ENCODE results near the gene SEPSECS.

SEPSECS gene

GRCh38 chr4:25081866-25082471, 78.3 kb downstream of the SEPSECS start:
- DNase-seq (ENCODE audit: low read depth), result no peak

- DNase-seq (ENCODE audit: low read depth), result no peak
These were observed 79.7 kb downstream of the SEPSECS start for GRCh38 chr4:25080571-25080970.

- DNase-seq (ENCODE audit: low read depth), result no peak
These were observed 81.7 kb downstream of the SEPSECS start for GRCh38 chr4:25078523-25078922.

GRCh38 chr4:25076625-25077398, 83.4 kb downstream of the SEPSECS start:
- DNase-seq (ENCODE audit: low read depth), result no peak

GRCh38 chr4:25075851-25076250, 84.4 kb downstream of the SEPSECS start:
- no peak for DNase-seq (ENCODE audit: low read depth)

- no peak for DNase-seq (ENCODE audit: low read depth)
These were observed 85.1 kb downstream of the SEPSECS start for GRCh38 chr4:25075129-25075528.

- no peak for DNase-seq (ENCODE audit: low read depth)
These were observed 89.7 kb downstream of the SEPSECS start for GRCh38 chr4:25070545-25070944.

All from stimulated activated CD8-positive, alpha-beta memory T cell treated with anti-CD3 and anti-CD28 coated beads, Interleukin-12 subunit alpha, Interleukin-12 subunit beta, amount 100 ng/mL, for 1 hour (primary cell).